Naive thymus-derived CD4-positive, alpha-beta T cell (primary cell): ENCODE results near the gene CPN2. TPM values are rescaled to one million over a fixed set of nuclear protein-coding genes. Genes with fewer than 3 reads are reported as not detected.

Source experiments
- ATAC-seq: fragments of 150-1000 bp; cut with Tn5 transposase; 2 replicates; pipeline ENCODE4 v1.10.0; 2021; ENCODE audit warnings: mild to moderate bottlenecking, moderate library complexity
- CTCF ChIA-PET: fragments of 350-600 bp; sonication (Branson Sonifier 250); formaldehyde crosslinking; loops from one replicate; lab custom pipeline; 2021; ENCODE audit warnings: antibody characterized with exemption; lab: Charles Lee
- POLR2A ChIA-PET: fragments of 350-600 bp; sonication (Branson Sonifier 250); formaldehyde crosslinking; loops from one replicate; lab custom pipeline; 2021; ENCODE audit warnings: antibody characterized with exemption, inconsistent platforms; lab: Charles Lee
- DNase-seq, 9 donors: peaks; one replicate each; pipeline versions ENCODE4 v3.0.0 to v3.0.0-alpha.2; 2020 to 2022; ENCODE audit warnings: mixed read lengths in 1 of 9
- H3K27ac ChIP-seq: one replicate; pipeline ENCODE4 v1.7.0; 2013; ENCODE audit warnings: mild to moderate bottlenecking, low read depth, low read length, moderate library complexity
- H3K27me3 ChIP-seq, 2 donors: one replicate each; pipeline ENCODE4 v1.7.0; 2013; ENCODE audit warnings: low read length in 2 of 2, mild to moderate bottlenecking in 2 of 2, moderate library complexity in 2 of 2; ENCODE audit not compliant: control insufficient read depth in 2 of 2, insufficient read depth in 2 of 2
- H3K36me3 ChIP-seq, 3 experiments: 1 replicate in 2 of 3; 2 replicates in 1 of 3; pipeline ENCODE4 v1.7.0; 2013; ENCODE audit warnings: low read length in 3 of 3, mild to moderate bottlenecking in 3 of 3, moderate library complexity in 1 of 3; ENCODE audit not compliant: insufficient read depth in 3 of 3, control insufficient read depth in 2 of 3
- H3K4me1 ChIP-seq, 2 donors: one replicate each; pipeline ENCODE4 v1.7.0; 2013; ENCODE audit warnings: low read length in 2 of 2, mild to moderate bottlenecking in 2 of 2, moderate library complexity in 1 of 2; ENCODE audit not compliant: control insufficient read depth in 2 of 2, insufficient read depth in 2 of 2
- H3K4me3 ChIP-seq: 2 replicates; pipeline ENCODE4 v1.7.0; 2013; ENCODE audit warnings: mild to moderate bottlenecking, low read length
- H3K9me3 ChIP-seq, 3 experiments: 1 replicate in 2 of 3; 2 replicates in 1 of 3; pipeline ENCODE4 v1.7.0; 2013; ENCODE audit warnings: low read length in 3 of 3; ENCODE audit not compliant: control insufficient read depth in 2 of 3
- H3K27ac Mint-ChIP-seq, 9 donors: one replicate each; pipeline ENCODE4 v1.8.0; 2020 to 2022; ENCODE audit warnings: mixed read lengths in 9 of 9, mild to moderate bottlenecking in 8 of 9, moderate library complexity in 5 of 9, inconsistent platforms in 2 of 9
- H3K27me3 Mint-ChIP-seq, 5 donors: one replicate each; pipeline ENCODE4 v1.8.0; 2021 to 2022; ENCODE audit warnings: mixed read lengths in 5 of 5, mild to moderate bottlenecking in 1 of 5
- H3K36me3 Mint-ChIP-seq, 5 donors: one replicate each; pipeline ENCODE4 v1.8.0; 2020 to 2022; ENCODE audit warnings: mixed read lengths in 5 of 5, mild to moderate bottlenecking in 3 of 5, inconsistent platforms in 1 of 5
- H3K4me1 Mint-ChIP-seq, 7 donors: one replicate each; pipeline ENCODE4 v1.8.0; 2020 to 2022; ENCODE audit warnings: mixed read lengths in 7 of 7, mild to moderate bottlenecking in 3 of 7, inconsistent platforms in 1 of 7
- H3K4me3 Mint-ChIP-seq, 10 donors: one replicate each; pipeline ENCODE4 v1.8.0; 2020 to 2022; ENCODE audit warnings: mild to moderate bottlenecking in 10 of 10, mixed read lengths in 10 of 10, moderate library complexity in 6 of 10, inconsistent platforms in 2 of 10
- H3K9me3 Mint-ChIP-seq, 11 donors: one replicate each; pipeline ENCODE4 v1.8.0; 2020 to 2022; ENCODE audit warnings: mixed read lengths in 11 of 11, mild to moderate bottlenecking in 4 of 11, inconsistent platforms in 1 of 11, moderate library complexity in 1 of 11
- intact Hi-C, 2 donors: fragments of 100-400 bp; cut with micrococcal nuclease; formaldehyde crosslinking; loops; one replicate each; pipeline ENCODE4 v1.15.1; 2023
- polyA plus RNA-seq, 2 donors: library from polyadenylated mRNA; unstranded; fragments of 300-500 nt; fragmentation: Illumina TruSeq; gene quantifications; one replicate each; pipeline ENCODE4 v1.2.3, GENCODE V29; 2021
- total RNA-seq, 6 experiments: library from RNA in 5 of 6; stranded (reverse) in 5 of 6; gene quantifications; 1 replicate in 5 of 6; 2 replicates in 1 of 6; pipeline ENCODE4 v1.2.3 and lab custom pipeline; 2021 to 2026

The CPN2 gene
- total and polyA plus RNA-seq, 7 experiments from 2014 or later = not detected

- H3K36me3 Mint-ChIP-seq = peaks cover 0 to 10% (median 7%) of the 10 kb centered on the region in 5 donors
- ChIA-PET CTCF (interaction anchor here (0.6 to 5.0 kb wide), 7 partner anchors 8 to 651 kb away, joined by 3 to 72 read pairs (median 4); partner anchors contain the start of gene HES1), POLR2A (no interaction called here)
- H3K9me3 Mint-ChIP-seq = peaks cover 3 to 18% (median 9%) of the 10 kb centered on the region in 11 donors
- peak overlapping the region in 3 of 10 donors; percentile 18 to 92 (median 89) for H3K4me3 Mint-ChIP-seq
- Histone ChIP-seq H3K4me3 (no peak overlapping the region), H3K4me1 (peaks cover 9 to 14% of the 10 kb centered on the region in 2 donors), H3K9me3 (peaks cover 0 to 11% (median 0%) of the 10 kb centered on the region in 3 experiments), H3K36me3 (no peaks in the 10 kb centered on the region), H3K27me3 (peaks cover 0 to 6% of the 10 kb centered on the region in 2 donors), H3K27ac (no peak overlapping the region)
- H3K4me1 Mint-ChIP-seq = peaks cover 5 to 36% (median 9%) of the 10 kb centered on the region in 7 donors
- DNase-seq (no peak), ATAC-seq (no peak)
- intact Hi-C loops = loop anchor here in 1 of 2 donors (10.0 kb wide), 1 partner anchor 1502 kb away; no protein-coding TSS in a partner anchor
- peaks cover 0 to 22% (median 17%) of the 10 kb centered on the region in 5 donors for H3K27me3 Mint-ChIP-seq
- no peak overlapping the region for H3K27ac Mint-ChIP-seq
These were observed 34.2 kb downstream of the CPN2 start for GRCh38 chr3:194316918-194317317.

- ChIA-PET CTCF (interaction anchor here (0.7 to 5.0 kb wide), 20 partner anchors 8 to 680 kb away, joined by 3 to 72 read pairs (median 4); partner anchors contain the start of gene HES1), POLR2A (interaction anchor here (0.5 to 1.3 kb wide), 4 partner anchors 9 to 966 kb away, joined by 3 read pairs; partner anchors contain the start of gene HES1)
- intact Hi-C loops = loop anchor here (1.0 to 10.0 kb wide), 9 partner anchors 9 to 1501 kb away; partner anchors contain the start of gene HES1 (in 1 of the 2)
- DNase-seq (no peak), ATAC-seq (peak; percentile 49)
- H3K4me3 Mint-ChIP-seq = peak overlapping the region; percentile 39 to 92 (median 84)
- Histone ChIP-seq H3K4me1 (peaks cover 9 to 14% of the 10 kb centered on the region in 2 donors), H3K4me3 (no peak overlapping the region), H3K9me3 (peaks cover 0 to 11% (median 0%) of the 10 kb centered on the region in 3 experiments), H3K27ac (no peak overlapping the region), H3K27me3 (peaks cover 0 to 6% of the 10 kb centered on the region in 2 donors), H3K36me3 (no peaks in the 10 kb centered on the region)
- H3K27ac Mint-ChIP-seq = no peak overlapping the region
- H3K9me3 Mint-ChIP-seq = peaks cover 3 to 20% (median 9%) of the 10 kb centered on the region in 11 donors
- peaks cover 5 to 44% (median 9%) of the 10 kb centered on the region in 7 donors for H3K4me1 Mint-ChIP-seq
- H3K36me3 Mint-ChIP-seq = peaks cover 0 to 12% (median 7%) of the 10 kb centered on the region in 5 donors
- peaks cover 0 to 18% (median 16%) of the 10 kb centered on the region in 5 donors for H3K27me3 Mint-ChIP-seq
These were observed 35.2 kb downstream of the CPN2 start for GRCh38 chr3:194315965-194316361.

GRCh38 chr3:194315088-194315964 is 35.8 kb downstream of the CPN2 start:
- Mint-ChIP-seq H3K9me3 (peaks cover 3 to 22% (median 9%) of the 10 kb centered on the region in 11 donors), H3K27ac (peak overlapping the region in 3 of 9 donors; percentile 19 to 68 (median 27)), H3K4me3 (peak overlapping the region; percentile 69 to 92 (median 87)), H3K4me1 (peaks cover 5 to 47% (median 9%) of the 10 kb centered on the region in 7 donors), H3K27me3 (peaks cover 0 to 18% (median 16%) of the 10 kb centered on the region in 5 donors), H3K36me3 (peaks cover 0 to 14% (median 7%) of the 10 kb centered on the region in 5 donors)
- Histone ChIP-seq H3K4me3 (peak overlapping the region; percentile 65), H3K4me1 (peaks cover 9 to 14% of the 10 kb centered on the region in 2 donors), H3K9me3 (peaks cover 0 to 11% (median 0%) of the 10 kb centered on the region in 3 experiments), H3K36me3 (no peaks in the 10 kb centered on the region), H3K27me3 (peaks cover 0 to 6% of the 10 kb centered on the region in 2 donors), H3K27ac (no peak overlapping the region)
- ChIA-PET CTCF (interaction anchor here (0.6 to 5.0 kb wide), 19 partner anchors 8 to 679 kb away, joined by 3 to 72 read pairs (median 3); partner anchors contain the start of gene HES1), POLR2A (interaction anchor here (0.5 to 1.3 kb wide), 4 partner anchors 8 to 965 kb away, joined by 3 read pairs; partner anchors contain the start of gene HES1)
- intact Hi-C loops = loop anchor here (1.0 to 10.0 kb wide), 9 partner anchors 8 to 1501 kb away; partner anchors contain the start of gene HES1 (in 1 of the 2)
- DNase-seq = peak; percentile 55 to 90 (median 81)
- peak; percentile 95 for ATAC-seq

GRCh38 chr3:194314388-194315068 is 36.6 kb downstream of the CPN2 start:
- Histone ChIP-seq H3K36me3 (no peaks in the 10 kb centered on the region), H3K4me3 (peak overlapping the region; percentile 65), H3K27me3 (peaks cover 0 to 6% of the 10 kb centered on the region in 2 donors), H3K4me1 (peaks cover 9 to 14% of the 10 kb centered on the region in 2 donors), H3K9me3 (peaks cover 0 to 11% (median 0%) of the 10 kb centered on the region in 3 experiments), H3K27ac (no peak overlapping the region)
- intact Hi-C loops = loop anchor here (1.0 to 10.0 kb wide), 9 partner anchors 7 to 1500 kb away; partner anchors contain the start of gene HES1 (in 1 of the 2)
- peaks cover 0 to 18% (median 16%) of the 10 kb centered on the region in 5 donors for H3K27me3 Mint-ChIP-seq
- ATAC-seq = no peak
- no peak for DNase-seq
- H3K27ac Mint-ChIP-seq = peak overlapping the region in 2 of 9 donors; percentile 27 to 68
- POLR2A ChIA-PET = no interaction called here
- peak overlapping the region in 7 of 10 donors; percentile 0 to 92 (median 87) for H3K4me3 Mint-ChIP-seq
- peaks cover 0 to 9% (median 7%) of the 10 kb centered on the region in 5 donors for H3K36me3 Mint-ChIP-seq
- CTCF ChIA-PET = interaction anchor here (0.5 to 5.0 kb wide), 3 partner anchors 22 to 649 kb away, joined by 3 to 72 read pairs (median 5); no protein-coding TSS in a partner anchor
- peaks cover under 1 to 17% (median 8%) of the 10 kb centered on the region in 11 donors for H3K9me3 Mint-ChIP-seq
- peaks cover 5 to 54% (median 9%) of the 10 kb centered on the region in 7 donors for H3K4me1 Mint-ChIP-seq

GRCh38 chr3:194313560-194314387 is 37.4 kb downstream of the CPN2 start:
- Histone ChIP-seq H3K4me1 (peaks cover 9 to 14% of the 10 kb centered on the region in 2 donors), H3K9me3 (peaks cover 0 to 4% (median 0%) of the 10 kb centered on the region in 3 experiments), H3K27me3 (peaks cover 0 to 6% of the 10 kb centered on the region in 2 donors), H3K4me3 (no peak overlapping the region), H3K36me3 (no peaks in the 10 kb centered on the region), H3K27ac (no peak overlapping the region)
- peaks cover 0 to 10% (median under 1%) of the 10 kb centered on the region in 11 donors for H3K9me3 Mint-ChIP-seq
- H3K27me3 Mint-ChIP-seq = peaks cover 0 to 17% (median 13%) of the 10 kb centered on the region in 5 donors
- ChIA-PET POLR2A (interaction anchor here (0.7 kb wide), 1 partner anchor 526 kb away, joined by 3 read pairs; no protein-coding TSS in a partner anchor), CTCF (interaction anchor here (0.5 to 5.0 kb wide), 5 partner anchors 20 to 648 kb away, joined by 3 to 72 read pairs (median 3); no protein-coding TSS in a partner anchor)
- H3K27ac Mint-ChIP-seq = peak overlapping the region in 1 of 9 donors; percentile 25
- no peak for DNase-seq
- H3K36me3 Mint-ChIP-seq = peaks cover 0 to 9% (median under 1%) of the 10 kb centered on the region in 5 donors
- no peak for ATAC-seq
- peaks cover 7 to 61% (median 14%) of the 10 kb centered on the region in 7 donors for H3K4me1 Mint-ChIP-seq
- intact Hi-C loops = loop anchor here (2.0 to 10.0 kb wide), 5 partner anchors 59 to 1499 kb away; partner anchors contain the start of gene HES1 (in 1 of the 2)
- H3K4me3 Mint-ChIP-seq = peak overlapping the region in 2 of 10 donors; percentile 0 to 58
